HL-60/S4 treated with retinoic acid at 250 ng/mL for 4 days and 3 days (cell line): ENCODE results near the gene TAPT1.

Source experiments
- in situ Hi-C: fragments of 300-500 bp; cut with MboI; formaldehyde crosslinking; loops from 2 replicates; pipeline ENCODE4 v1.7.0; 2022; ENCODE audit warnings: low sequenced_read_pairs

Gene TAPT1

DNA sequence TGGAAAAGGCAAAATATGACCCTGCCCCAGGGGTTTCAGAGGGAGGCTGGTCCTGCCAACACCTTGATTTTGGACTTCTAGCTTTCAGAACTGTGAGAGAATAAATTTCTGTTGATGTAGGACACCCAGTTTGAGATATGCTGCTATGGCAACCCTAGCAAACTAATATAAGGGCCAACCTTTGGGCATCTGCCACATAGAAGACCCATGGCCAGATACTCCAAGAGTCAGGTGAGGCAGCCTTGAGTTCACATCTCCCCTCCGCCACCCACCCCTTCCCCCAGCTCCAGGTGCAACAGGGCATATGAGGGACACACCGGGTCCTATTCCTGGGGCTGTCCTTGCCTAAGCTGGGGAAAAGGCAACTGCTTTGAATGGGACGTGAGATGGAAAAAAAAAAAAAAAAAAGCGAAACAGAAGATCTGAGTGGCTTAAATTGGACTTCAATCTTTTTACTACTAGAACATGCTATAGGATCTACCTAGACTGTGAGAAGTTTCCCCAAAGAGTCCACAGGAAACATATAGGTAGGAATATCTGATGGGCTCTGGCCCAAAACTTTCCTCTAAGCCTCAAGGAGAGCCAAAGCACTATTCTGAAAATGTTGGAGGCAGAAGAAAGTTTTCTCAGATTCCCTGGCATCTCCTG is 85.9 kb downstream of the TAPT1 start:
- in situ Hi-C loops: no loop called here

DNA sequence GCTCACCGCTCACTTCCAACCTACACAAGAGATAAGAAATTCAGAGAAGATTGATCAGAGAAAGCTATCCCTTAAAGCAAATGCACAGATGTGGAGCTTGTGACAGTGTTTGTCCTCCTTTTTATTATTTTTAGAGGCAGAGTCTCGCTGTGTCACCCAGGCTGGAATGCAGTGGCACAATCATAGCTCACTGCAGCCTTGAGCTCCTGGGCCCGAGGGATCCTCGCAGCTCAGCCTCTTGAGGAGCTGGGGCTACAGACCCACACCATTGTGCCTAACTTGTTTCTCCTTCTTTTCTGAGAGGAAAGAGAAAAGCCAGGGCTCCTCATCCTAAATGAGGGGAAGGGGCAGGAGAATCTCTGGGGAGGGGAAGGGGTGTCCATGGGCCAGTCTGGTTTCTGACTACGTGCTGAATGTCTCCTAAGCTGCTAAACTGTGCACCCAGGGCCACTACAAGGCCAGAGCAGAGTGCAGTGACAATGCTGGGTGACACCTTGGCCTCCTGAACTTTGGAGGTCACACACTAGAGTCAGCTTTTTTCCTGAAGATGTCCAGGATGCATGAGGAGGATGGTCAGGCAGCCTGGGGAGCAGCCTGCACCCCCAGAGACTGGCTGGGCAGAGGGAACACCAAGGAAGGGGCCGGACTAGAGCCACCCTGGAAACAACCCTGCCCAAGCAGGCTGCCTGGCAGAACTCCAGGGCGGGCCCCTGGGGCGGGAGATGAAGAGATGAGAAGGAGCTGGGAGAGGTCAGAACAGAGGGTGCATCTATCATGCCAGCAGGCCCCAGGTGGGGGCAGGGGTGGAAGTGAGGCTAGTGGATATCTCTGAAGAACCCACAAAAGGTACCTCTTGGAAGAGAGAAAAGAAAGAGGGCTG is 87.0 kb downstream of the TAPT1 start:
- in situ Hi-C loops: no loop called here

DNA sequence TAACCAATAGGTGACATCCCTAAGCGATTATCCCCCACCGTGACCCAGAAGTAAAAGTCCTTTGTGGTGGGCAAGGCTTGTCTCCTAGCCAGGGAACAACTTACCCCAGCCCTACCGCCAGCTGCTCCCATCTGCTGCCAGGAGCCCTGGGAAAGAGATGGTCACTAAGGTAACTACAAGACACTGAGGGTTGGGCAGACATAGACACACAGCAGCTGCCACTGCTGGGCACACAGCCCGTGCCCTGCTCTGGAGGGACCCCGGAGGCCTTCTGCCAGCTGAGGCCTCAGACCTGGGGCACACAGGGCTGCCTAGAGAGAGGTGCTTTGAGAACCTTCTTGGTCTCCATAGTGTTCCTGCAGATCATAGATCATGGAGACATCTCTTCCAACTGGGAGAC is 89.4 kb downstream of the TAPT1 start:
- in situ Hi-C loops: no loop called here

DNA sequence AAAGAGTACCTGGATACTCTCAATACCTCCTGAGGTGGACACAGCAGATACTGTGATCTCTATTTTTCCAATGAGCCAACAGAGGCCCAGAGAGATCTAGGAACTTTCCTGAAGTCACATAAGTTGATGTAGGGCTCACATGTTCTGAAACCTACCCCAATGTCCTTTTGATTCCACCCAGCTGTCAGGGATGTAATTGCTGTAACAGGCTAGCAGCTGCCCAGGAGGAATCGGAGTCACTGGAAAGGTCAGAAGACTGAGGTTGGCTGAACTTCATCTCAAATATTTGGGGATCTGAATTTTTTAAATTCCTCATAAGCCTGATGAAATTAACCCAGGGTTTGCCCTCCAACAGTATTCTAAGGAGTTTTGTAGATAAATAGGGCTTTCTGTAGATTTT is 90.0 kb downstream of the TAPT1 start:
- in situ Hi-C loops: no loop called here

DNA sequence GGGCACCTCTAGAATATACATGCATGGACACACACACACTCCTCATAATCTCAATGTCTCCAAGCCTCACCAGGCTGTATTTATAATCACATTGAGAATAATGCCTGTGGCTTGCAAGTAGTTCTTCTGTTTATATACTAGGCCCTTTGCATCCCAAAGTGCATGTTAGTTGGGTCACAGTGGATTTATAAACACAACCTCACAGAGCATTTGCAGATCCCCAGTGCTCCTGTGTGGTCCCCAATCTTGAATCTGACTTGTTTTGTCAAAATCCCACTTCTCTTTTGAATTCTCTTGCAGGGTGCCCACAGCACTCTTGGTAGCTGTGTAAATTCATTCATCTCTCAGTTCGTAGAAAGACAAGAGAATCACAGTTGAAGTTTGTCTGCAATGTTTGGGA is 92.9 kb downstream of the TAPT1 start:
- in situ Hi-C loops: no loop called here

DNA sequence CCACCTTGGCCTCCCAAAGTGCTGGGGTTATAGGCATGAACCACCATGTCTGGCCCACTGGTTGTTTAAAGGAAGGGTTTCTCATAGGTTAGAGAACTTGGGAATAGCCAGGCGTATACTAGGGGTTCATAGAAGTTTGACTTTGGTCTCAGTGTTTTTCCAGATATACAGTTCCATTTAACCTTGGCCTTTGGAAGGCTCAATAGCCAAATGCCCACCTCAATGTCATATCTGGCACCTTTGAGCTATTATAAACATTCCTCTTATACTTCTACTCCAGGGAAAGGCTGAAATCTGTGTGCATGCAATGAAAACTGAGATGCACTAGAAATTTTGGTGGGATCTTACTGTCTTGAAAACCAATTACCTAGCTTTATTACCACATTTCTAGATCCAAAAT is 95.0 kb downstream of the TAPT1 start:
- in situ Hi-C loops: no loop called here

DNA sequence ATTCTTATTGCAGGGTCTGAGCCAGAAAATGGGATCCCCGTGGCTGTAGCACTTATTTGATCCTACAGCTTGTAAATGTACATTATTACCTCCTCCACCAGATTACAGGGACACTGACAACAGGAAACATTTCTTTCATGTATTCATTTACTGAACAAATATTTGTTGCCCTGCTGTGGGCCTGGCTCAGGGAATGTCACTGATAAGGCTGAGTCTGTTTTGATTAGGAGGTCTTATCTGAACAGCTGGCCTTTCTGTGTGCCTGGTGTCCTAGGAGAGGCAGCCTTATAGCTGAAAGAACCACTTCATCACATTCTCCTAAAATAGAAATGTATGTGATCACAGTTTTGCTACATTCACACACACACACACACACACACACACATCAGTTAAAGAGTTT is 96.9 kb downstream of the TAPT1 start:
- in situ Hi-C loops: no loop called here

DNA sequence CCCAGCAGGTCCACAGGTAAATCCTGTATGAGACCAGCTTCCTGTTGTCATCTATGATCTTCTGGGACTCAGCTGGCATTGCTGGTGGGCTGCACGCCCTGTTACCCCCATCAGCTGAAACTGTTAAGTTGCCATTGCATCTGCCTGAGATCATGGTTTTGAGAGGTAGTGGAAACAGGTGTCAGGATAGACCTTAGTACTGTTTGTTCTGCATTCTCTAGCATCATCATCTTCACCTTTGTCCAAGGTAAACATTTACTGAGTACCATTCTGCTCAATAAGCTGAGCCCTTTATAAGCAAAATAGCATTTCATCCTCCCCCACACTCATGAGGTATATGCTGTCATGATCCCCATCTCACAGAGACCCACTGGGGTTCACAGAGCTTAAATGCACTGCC is 99.6 kb downstream of the TAPT1 start:
- in situ Hi-C loops: no loop called here

DNA sequence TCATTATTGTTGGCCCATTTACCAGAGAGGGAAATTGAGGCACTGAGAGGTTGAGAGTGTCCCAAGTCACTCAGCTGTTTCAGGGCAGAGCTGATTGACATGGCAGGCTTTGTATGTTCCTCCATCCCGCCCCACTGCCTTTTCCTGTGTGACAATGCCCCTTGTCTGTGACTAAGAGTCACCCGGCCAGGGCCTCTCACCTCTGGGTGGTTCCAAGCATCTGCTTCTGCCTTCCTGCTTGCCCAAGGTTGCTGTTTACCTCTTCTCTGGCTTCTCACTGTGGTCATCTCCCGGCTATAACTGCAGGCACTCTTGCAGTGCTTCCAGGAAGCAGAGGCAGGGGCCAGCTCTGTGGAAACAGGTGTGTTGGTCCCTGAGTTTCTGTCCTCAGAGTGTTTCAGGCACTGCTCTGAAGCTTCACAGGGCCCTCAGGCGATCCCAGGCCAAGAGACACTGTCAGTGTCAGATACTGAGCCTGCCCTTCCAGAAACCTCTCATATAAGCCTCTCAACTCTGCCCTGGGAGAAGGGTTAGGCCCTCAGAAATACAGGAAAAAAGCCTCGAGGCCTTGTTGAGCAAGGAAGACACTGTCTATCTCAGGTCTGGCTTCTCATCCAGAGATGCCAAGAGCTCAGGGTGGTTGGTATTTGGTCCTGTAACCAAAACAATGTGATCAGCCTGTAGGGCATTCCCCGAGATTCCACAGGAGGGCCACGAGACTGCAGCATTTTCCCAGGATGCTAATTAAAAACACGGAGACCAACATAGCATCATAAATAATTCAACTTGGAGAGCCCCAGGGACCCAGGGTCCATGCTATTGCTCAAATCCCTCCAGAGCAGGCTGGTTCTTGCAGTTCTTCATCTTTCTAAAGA is 100.5 kb downstream of the TAPT1 start:
- in situ Hi-C loops: no loop called here

DNA sequence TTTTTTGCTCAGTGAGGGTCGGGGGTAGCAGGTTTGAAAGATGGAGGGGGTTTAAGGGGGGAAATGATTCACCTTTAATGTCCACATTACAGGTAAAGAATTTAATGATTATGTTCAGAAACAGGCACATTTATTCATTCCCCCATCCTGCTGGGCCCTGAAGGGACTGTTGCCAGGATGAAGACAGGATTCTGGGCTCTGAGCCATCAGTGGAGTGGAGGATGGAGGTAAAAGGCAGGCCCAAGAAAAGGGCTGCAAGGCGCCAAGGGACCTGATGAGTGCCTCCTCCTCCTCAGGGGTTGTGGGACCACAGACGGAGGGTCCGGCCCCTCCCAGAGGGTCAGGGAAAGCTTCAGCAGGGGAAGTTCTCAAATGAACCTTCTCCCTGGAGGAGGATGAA is 102.0 kb downstream of the TAPT1 start:
- in situ Hi-C loops: no loop called here

DNA sequence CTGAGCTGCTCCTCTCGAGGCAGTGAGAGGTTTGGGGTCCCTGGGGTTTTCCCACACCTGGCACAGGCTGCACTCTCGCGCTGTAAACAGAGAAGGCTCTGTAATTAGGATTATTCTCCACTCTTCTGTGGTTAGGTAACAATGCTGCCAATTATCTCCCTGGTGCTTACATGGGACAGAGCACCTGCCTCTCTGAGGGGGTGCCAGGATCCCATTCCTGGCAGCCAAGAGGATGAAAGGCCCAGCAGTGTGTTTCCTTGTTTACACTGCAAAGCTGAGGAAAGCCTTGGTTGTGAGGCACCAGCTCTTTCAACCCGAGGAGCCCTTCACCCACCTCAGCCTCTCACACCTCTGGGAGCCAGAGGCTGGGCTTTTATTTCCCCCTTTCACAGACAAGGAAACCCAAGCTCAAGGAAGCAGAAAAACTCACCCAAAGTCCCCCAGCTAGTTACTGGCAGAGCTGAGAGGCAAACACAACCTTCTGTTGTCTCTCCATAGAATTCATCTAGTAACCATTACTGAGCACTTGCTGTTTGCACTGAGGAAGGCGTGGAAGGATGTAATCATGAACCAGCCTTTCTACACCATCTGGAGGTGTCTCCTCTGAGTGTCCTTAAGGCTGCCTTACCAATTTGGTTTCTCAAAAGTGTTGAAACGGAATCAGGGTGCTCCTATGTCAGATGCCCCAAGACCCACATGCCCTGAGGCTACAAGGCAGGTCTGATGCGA is 102.8 kb downstream of the TAPT1 start:
- in situ Hi-C loops: no loop called here

DNA sequence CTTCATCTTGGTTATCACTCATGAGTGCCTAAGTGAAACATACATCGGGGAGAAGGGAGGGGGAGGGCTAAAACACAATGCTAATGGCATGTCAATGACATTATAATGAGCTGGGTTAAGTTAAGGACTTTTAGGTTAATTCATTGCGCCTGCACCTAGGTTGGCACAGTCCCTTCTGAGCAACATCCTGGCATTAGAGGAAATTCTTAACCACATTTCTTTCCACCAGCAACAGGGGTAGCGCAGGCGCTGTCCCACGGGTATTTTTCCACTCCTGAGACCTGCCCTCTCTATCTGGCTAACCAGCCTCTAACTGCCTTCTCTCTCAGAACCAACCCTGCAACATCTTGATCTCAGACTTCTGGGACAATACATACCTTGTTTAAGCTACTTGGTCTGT is 103.5 kb downstream of the TAPT1 start:
- in situ Hi-C loops: no loop called here

DNA sequence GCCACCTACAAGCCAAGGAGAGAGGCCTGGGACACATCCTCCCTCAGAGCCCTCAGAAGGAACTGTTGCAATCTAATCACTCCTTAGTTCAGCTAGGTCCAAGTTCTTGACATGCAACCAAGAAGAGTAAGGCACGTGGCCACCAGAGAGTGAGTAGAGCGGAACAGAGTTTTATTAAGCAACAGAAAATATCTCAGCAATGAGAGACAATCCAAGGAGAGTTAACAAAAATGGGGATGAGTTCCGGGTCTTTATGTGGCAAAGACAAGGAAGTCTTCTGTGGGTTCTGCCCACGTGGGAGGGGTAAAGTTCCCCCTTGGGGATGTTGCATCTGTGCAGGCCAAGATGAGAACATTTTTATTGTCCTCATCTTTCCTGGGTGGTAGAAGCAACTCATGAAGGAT is 104.0 kb downstream of the TAPT1 start:
- in situ Hi-C loops: no loop called here

DNA sequence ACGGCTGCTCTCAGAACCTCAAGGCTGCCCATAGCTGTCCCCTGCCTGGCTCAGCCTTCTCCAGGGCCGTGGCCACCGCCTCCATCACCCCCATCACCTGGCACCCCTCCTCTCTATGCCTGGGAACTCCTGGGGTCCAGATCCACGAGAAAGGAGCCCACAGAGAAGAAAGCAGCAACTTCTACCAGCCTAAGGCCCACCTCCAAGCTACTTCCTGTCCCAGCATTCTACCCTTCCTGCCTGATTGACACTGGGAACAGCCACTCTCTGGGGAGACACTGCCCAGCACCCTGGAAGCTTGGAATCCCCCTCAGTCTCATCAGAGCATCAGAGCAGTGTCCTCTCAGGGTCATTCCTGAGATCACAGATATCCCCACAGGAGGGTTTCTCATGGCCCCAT is 105.6 kb downstream of the TAPT1 start:
- in situ Hi-C loops: no loop called here

DNA sequence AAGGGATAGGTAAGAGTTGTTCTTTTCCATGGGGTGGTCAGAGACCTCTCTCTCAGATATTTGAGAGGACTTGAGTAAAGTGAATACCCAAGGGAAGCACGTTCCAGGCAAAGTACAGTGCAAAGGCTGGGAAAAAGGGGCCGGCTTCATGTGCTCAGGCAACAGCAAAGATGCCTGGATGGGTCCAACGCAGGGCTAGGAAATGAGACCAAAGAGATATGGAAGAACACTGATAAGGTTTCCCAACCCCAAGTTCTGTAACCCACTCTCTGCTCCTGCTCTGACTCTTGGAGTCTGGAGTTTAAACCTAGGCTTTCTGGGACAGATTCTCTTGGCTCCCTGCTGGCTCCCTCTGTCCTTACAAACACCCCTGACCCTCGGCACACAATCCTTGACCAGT is 106.3 kb downstream of the TAPT1 start:
- in situ Hi-C loops: no loop called here

DNA sequence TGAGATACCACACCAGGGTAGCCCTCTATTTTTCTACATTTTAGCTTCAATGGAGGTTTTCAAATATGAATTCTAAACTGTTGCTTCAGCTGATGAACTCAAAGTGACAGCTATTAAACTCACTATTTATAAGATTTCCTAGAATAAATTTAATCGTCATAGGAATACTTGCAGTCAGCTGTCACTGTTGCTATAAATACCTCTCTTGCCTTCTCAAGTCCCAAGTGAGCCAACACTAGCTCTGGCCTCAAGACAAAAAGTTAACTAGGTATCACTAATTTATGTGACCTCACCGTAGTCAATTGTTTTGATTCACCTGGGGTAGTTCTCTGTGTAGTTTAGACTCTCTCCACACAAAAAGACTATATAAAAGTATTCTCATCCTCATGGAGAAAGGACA is 108.2 kb downstream of the TAPT1 start:
- in situ Hi-C loops: no loop called here

DNA sequence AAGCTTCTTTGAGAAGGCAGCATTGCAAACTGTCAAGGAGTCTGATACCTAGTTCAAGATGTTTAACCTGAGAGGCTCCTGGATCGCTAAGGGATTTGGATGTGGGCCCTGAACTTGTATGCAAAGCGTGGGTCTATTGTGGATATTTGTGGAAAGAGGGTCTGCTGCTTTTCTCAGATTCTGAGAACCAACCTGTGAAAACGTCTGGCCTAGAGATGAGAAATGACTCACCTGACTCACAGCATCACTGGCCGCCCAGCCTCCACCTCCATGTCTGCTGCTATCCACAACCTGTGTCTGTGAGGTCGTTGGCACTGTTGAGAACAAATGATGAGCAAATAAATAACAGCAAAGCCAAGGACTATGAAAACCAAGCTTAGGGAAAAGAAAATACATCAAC is 109.1 kb downstream of the TAPT1 start:
- in situ Hi-C loops: no loop called here

DNA sequence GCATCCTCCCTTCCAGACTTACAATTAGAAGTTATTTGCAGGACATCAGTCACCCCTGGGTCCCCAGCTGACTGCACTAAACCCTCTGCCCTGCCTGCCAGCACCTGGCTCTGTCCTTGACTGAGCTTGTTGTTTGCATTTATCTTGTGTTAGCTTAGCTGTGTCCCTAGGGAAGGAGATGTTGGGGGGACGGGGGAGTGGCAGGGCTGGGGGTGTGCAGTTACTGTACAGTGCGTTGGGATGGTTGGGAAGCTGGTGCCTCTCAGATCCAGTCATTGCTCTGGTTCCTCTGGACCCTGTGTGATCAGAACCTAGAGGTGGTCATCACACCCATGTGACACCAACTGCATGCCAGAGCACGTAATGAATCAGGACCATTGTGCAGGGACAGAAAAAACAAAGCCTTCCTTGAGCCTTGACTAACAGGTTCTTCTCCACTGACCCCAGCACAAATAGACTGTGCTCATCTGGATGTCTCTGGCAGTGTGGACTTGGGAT is 109.7 kb downstream of the TAPT1 start:
- in situ Hi-C loops: no loop called here

DNA sequence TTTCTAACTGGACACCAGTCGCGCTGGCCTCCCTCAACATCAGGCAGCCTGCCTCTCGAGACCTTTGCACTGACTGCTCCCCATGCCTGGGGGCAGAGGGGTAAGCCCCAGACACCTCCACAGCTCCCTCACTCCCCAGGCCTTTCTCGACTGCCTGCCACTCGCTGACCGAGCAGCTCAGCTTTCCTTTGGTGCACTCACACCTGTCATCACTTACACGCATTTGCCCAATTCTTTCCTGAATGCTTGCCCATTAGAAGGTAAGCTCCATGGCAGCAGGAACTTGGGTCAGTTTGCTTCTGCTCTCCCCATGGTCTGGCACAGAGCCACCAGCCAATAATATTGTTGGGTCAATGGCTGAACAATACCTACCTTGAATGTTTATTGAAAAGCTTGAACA is 110.3 kb downstream of the TAPT1 start:
- in situ Hi-C loops: no loop called here

DNA sequence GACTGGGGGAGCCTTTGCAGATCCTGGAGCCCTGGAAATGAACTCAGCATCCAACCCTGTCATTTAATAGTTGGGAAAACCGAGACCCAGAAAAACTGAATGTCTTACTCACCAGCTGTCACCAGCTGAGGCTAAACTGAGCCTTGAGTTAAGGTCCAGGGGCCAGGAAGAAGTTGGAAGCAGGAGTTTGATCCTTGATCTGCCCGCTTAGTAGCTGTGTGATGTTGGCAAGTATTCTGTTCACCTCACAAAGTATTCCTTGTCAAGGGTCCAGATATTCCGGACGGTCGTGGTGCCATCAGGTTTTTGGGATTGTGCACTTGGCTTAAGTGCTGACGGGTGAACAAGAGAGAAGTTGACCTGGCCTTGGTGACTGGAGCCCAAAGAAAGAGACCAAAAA is 111.7 kb downstream of the TAPT1 start:
- in situ Hi-C loops: no loop called here

DNA sequence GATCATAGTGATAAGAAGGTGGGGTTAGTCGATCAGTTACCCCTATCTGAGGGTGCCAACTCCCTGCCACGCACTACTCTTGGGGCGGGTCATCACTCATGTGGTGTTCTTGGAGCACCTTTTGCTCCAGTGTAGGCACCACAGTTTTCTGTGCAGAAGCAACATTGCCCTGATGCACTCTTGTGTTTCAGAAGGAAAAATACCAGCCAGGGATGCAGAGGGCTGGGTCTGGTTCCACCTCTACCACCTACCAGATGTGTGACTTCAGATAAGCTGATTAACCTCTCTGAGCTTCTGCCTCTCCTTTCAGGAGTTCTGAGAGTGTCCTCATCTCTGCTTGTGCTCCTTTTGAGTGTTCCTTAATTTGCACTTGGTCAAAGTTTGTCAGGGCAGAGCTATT is 112.5 kb downstream of the TAPT1 start:
- in situ Hi-C loops: no loop called here
